HG03103 (cell line): ENCODE measurements around the gene RAD23A.

Experiments used
- ATAC-seq: cut with Tn5 transposase; IDR thresholded peaks from one replicate; pipeline ENCODE4 v1.9.1; 2021; ENCODE audit warnings: low read depth; ENCODE audit not compliant: unreplicated experiment

The RAD23A gene

DNA sequence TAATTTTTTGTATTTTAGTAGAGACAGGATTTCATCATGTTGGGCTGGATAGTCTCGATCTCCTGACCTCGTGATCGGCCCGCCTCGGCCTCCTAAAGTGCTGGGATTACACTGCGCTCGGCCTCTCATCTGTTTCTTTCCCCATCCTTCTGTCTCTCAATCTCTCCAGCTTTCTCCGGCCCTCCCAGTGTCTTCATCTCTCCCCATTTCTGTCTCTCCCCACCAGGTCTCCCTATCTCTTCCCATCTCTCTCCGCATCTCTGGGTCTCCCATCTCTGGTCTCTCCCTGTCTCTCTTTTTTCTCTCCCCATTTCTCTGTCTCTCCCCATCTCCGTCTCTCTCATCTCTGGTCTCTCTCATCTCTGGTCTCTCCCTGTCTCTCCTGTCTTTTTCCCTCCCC lies 37.4 kb downstream of the RAD23A start:
- ATAC-seq, result no peak

DNA sequence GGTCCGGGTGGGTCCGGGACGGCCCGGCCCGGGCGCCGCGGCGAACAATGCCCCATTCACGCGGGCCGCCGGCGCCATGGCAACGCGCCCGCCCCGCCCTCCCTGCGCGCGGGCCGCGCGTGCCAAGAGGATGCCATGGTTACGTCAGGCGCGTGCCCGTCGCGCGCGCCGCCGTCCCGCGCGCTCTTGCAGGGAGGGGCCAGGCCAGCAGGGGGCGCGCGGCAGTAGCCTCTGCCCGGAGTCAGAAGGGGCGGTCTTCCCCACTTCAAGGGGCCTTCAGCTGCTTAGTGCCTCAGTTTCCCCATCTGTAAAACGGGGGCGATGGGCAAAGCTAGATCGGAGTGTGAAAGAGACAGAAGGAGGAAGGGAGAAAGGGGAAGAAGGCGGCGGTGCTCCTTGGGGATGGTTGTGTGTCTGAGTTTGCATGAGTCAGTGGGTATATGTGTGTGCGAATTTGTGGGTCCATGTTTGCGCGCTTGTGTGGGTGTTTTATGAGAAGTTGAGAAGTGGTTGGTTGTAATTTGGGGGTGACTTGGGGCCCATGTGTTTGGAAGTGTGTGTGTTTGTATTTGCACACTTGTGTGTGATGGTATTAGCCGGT lies 38.0 kb downstream of the RAD23A start:
- no peak for ATAC-seq

DNA sequence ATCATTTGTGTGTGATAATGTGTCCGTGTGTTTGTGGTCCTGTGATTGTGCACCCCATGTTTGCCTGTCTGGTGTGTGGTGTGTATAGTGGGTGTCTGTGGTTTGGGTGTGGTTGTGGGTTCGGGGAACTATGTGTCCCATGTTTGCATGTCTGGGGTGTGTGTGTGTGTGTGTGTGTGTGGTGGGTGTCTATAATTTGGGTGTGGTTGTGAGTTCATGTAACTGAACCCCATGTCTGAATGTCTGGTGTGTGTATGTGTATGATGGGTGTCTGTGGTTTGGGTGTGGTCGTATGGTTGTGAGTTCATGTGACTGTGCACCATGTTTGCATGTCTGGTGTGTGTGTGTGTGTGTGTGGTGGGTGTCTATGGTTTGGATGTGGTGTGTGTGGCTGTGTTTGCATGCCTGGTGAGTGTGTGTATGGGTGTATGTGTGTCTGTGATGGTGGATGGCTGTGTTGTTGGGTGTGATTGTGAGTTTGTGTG lies 38.5 kb downstream of the RAD23A start:
- ATAC-seq, result no peak

DNA sequence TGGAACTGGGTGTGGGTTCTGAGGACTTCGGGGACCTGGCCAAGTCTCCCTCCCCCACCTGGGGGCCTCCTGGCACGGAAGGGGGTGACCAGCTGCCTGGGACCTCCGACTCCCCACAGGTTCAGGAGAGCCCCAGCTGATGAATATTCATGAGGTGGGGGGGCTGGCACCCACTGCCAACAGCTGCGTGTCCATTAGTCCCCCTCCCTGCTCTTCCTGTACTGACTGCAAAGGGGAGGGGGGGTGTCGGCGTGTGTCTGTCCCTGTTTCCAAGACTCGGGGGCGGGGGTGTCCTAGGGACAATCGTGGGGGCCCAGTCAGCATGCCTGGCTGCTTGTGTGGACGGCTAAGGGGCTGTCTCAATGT lies 39.0 kb downstream of the RAD23A start:
- no peak for ATAC-seq

DNA sequence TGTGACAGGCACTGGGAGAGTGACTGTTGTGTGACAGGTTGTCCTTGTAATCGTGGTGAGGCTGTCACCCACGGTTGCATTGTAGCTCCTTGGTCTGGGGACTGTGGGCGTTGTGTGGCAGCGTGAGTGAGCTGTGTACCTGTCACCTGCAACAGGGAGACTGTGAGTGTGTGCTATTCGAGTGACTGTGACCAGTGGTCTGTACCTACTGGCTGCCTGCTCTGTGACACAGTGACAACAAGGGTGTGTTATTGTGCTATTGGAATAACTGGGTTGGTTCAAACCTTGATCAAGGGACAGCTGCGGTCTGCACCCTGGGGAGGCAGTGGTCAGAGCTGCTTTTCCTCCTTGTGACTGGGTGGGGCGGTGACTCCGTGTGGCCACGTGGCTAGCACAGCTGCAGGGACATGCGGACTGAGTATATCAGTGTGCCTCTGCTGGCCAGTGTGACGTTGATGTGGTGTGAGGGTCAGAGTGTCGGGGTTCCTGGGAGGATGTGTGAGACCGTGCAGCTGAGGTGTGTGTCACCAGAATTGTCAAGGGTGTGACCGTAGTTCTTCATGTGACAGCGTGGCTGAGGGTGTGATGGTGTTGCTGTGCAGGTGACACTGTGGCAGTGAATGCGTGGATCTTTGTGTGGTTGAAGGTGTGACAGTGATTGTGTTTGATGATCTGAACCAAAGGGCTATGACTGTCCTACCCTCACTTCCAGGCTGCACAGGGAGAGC lies 39.6 kb downstream of the RAD23A start:
- no peak for ATAC-seq

DNA sequence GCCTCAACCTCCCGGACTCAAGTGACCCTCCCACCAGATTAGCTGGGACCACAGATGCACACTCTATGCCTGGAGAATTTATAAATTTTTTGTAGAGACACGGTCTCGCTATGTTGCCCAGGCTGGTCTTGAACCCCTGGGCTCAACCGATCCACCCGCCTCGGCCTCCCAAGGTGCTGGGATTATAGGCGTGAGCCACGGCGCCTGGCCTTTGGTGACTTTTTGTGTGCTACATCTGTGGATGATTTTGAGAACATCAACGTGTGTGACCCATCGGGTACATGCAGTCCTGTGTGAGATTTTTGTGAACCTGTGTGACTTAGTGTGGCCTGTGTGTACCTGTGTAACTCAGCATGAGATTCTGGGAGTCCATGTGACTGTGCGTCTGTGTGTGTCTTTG lies 41.1 kb downstream of the RAD23A start:
- ATAC-seq, result no peak

DNA sequence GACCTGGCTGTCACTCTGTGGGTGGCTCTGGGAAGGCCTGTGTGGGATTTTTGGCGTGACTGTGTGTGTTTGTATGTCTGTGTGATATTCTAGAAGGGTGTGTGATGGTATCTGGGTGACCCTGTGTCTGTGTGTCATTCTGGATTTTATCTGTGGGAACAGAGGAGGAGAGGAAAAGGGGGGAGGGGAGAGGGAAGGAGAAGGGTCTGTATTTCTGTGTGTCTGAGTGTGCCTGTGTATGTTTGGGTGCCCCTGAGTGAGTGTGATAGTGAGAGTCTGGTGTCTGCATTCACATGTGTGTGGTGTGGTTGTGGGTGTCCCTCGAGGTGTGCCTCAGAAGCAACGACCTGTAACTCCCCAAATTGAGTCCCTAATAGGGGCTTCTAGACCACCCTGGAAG lies 41.5 kb downstream of the RAD23A start:
- no peak for ATAC-seq

DNA sequence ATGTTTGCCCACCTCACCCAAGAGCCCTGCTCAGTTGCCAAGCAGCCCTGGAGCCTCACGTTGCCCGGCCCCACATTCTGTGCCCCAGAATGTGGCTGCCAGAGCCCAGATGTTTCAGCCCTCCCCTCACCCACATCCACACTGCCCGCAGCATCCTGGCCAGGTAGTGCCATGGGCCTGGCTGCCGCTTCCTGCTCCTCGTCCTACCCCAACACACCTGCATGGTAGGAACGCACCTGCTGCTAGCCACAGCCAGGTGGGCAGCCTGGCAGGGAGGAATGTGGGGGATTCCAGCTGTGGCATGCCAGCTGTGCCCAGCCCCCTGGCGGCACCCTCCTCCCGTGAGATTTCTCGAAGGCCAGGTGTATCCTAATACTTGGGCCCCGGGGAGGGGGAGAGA lies 42.1 kb downstream of the RAD23A start:
- no peak for ATAC-seq

DNA sequence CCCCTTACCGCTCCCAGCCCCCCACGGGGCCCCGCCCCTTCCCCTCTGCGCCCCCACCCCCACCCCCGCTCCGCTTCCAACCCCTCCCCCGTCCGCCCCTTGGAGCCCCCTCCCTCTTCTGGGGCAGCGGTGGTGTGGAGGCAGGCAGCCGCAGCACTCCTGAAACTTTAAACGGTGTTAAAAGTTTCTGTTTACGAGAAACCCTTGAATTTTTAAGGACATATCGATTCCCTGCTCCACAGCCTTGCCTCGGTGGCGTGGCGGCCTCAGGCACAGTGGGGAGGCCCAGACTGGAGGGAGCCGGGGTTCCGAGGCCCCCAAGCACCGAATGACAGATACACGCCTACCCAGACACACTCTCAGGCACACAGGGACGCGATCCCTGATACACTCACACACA lies 44.8 kb downstream of the RAD23A start:
- ATAC-seq, result no peak

DNA sequence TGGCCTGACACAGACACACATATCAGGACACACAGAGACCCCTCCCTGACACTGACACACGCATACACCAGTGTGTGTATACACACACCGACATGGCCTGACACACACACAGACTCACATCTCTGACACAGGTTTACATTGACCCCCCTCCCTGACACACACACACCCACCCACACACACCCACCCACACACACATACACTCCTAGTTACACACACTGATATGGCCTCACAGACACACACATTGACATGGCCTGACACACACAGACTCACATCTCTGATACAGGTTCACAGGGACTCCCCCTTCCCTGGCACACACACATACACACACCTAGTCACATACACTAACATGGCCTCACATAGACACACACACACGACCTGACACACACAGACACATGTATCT lies 45.2 kb downstream of the RAD23A start:
- no peak for ATAC-seq

DNA sequence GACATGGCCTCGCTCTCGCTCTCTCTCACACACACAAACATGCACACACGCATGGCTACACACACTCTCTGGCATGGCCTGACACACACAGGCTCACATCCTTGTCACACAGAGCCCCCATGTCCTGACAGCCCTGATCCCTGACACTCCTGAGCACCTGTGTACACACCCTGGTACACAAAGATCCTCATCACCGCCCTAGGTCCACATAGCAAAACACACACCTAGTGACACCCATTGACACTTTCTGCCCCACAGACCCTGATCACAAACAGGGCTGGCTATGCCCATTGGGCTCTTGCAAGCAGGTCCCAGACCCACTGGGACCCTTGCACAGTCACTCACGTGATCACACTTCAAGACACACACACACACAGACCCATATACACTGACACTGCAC lies 45.6 kb downstream of the RAD23A start:
- ATAC-seq, result no peak

DNA sequence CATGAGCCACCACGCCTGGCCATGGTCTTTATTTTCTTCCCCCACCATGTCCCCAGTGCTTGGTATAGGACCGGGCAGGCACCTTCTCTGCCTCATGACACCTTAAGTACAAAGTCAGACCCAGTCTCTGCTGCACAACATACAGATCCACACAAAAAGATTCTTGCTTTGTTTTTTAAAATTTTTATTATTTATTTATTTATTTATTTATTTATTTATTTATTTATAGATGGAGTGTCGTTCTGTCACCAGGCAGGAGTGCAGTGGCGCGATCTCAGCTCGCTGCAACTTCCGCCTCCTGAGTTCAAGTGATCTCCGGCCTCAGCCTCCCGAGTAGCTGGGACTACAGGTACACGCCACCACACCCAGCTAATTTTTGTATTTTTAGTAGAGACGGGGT lies 47.1 kb downstream of the RAD23A start:
- no peak for ATAC-seq

DNA sequence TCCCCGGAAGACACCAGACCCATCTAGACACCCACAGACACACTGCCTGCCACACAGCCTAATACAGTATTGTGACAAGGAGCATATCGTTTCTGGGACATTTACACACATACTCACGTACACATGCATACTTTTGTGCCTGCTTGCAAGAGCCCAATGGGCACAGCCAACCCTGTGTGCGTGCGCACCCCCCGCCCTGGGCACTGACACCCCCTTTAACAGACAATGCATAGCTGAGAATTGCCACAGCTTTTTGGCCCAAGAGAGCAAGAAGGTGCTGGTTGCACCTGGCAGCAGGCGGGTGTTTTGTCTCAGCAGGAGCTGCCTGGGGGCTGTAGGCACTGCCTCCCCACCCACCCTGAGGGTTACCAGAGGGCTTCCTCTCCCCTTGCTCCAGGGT lies 47.9 kb downstream of the RAD23A start:
- ATAC-seq, result no peak

DNA sequence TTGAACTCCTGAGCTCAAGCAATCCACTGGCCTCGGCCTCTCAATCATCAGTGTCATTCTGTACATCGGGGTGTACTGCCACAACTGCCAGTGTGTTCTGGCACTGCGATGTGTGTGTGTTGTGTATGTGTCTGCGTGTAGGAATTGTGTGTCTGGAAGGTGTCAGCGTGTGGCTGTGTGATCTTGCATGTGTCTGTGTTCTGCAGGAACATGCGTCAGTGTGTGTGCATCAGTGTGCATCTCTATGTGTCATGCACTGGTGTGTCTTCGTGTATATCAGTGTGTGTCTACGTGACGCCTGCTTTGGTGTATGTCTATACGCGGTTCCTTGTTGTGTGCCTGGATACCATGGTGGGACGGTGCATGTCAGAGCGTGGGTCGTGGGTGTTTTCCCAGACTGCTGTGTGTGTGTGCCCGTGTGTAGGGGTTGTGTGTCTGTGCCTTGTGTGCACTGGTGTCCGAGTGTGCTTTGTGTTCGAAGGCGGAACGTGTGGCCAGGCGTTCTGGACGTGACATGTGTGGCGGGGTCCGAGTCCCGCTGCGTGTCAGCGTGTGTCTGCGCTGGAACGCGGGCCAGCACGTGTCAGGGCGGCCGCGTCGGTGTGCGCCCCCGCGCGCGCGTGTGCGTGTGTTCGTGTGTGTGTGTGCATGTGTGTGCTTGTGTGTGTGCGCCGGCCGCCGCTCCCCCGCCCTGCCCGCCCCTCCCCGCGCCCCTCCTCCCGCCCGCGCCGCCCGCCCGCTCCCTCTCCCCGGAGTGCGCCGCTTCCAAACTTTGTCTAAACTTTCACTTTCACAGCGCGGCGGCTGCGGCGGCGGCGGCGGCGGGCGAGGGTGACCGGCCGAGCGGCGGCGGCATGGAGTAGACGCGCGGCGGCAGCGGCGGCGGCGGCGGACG lies 49.3 kb downstream of the RAD23A start, which contains the start of gene NFIX:
NFIX (plus strand) TSS at position 775 of the 895 bp plus-strand sequence. CDS start 363 bp downstream, outside the sequence.
- ATAC-seq, result no peak

DNA sequence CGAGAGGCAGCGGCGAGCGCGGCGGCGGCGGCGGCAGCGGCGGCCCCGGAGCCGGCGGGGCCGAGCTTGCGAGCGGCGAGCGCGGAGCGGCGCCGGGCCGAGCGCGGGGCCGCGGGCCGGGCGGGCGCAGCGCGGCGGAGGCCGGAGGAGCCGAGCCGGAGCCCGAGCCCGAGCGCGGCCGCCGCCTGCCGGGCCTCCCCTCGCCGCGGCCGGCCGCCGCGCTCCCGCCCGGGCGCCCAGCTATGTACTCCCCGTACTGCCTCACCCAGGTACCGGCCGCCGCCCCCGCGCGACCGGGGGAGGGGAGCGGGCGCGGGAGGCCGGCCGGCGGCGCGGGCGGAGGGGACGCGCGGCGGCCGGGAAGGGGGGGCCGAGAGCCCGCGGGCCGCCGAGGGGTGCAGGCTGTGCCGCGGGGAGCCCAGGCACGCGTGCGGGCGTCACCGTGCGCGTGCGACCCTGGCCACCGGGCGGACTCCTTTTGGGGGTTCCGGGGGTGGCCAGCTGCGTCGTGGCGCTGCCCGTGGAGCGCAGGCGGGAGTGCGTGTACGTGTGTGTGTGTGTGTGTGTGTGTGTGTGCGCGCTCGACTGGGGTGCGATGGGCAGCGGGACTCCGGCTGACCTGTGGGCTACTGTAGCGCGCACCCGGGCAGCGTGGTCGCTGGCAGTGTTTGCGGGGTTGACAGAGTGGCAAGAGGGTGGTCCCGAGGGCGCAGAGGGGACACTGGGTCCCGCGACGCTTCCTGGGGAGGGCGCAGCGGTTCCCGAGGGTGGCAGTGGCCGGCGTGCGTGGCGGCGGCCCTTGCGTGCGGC lies 50.1 kb downstream of the RAD23A start:
- ATAC-seq, result no peak

DNA sequence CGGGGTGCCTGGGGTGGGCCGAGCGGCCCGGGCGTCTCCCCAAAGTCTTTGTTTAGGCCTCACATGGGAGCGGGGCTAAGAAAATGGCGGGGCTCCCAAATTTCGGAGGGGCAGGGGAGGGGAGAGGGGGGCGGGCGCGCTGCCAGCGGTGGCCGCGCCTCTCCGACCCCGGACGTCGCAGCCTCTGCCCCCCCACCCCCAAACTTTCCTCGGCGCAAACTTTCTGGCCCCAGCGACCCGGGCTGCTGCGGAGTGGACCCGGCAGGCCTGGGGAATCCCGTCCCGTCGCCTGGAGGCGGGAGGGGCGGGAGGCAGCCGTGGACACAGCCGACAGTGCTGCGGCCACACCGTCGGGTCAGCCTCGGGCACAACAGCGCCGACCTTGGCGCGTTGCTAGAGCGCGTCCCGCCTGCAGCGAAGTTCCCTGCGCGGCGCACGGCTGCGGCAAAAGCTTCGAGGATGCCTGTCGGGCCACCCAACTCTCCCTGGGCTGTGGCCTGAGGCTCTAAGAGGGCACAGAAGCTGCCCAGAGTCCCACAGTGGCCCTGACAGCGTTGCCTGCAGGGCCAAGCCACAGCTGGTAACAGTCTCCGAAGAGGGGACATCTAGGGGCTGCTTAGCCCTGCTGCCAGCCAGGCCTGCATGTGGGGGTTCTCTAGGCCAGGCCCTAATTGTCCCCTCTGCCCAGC lies 50.9 kb downstream of the RAD23A start:
- no peak for ATAC-seq

DNA sequence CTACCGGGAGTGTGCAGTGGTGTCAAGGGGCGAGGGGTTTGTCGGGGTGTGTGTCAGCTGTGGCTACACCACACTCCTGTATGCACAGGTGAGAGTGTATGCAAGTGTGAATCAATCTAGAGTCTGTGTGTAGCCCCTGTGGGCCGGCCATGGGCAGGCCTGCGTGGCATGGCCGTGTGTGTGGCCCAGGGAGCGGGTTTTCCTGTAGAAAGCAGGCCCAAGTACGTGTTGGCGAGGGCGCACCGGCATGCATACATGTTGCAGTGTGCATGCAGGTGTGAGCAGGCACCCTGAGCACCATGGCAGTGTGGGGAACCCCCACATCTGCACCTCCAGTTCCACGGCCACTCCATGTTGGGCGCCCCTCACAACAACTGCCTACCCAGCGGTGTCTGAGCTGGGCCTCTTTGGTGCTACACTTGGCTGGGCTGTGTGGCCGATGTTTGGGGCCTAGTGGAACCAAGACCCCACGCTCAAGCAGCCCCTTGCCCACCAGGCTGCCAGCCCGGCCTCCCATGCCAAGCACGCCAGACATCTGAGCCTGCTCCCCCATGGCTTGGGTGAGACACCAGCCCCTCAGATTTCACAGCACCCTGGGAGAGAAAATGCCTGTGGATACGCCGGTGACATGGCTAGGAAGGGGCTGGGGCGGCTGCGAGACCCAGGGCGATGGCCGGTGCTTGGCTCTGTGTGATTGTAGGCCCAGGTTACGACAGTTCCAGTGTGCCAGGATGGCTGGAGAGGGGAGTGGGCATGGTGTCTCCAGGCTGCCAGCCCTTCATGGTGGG lies 51.7 kb downstream of the RAD23A start:
- no peak for ATAC-seq

DNA sequence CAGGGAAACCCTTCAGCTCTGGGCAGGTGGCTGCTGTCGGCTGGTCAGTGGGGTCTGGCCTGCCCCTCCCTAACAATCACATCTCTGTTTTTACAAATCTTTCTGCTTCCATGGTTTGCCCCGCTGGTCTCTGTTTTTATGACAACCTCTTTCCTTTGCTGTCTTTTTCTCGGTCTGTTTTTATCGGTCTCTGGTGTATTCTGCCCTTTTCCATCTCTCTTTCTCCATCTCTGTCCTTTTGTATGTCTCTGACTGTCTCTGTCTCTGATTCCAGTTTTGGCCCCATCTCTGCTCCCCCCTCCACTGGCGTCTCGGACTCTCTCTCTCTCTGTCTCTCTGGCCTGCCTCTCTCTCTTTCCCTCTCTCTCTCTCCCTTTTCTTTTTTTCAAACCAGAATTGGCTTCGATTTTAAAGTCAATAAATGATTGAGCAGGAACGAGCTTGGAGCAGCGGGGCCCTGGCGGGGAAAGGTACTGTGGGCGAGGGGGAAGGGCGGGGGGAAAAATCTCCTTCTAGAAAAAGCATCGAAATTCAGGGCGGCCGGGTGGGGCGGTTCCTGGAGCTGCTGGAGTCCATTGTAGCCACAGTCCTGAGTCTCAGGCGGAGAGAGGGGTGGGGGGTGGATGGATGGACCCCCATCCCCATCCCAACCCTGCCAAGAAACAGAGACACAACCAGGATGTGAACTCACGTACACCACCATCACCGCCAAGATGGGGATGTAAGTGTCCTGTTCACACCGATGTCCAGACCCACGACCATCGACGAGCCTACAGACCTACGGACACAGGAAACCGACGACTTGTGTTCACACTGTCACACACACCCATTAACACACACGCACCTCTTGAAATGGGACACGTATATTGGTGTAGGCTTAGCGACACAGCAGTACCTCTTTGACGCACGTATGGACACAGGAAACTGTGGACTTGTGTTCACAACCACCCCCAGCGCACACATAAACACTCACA lies 52.6 kb downstream of the RAD23A start:
- no peak for ATAC-seq
